K562 (cell line): ENCODE results near the gene FRG2. TPM values are rescaled to one million over a fixed set of nuclear protein-coding genes. Genes with fewer than 3 reads are reported as not detected.
"Not testable (repeated sequence)": the region's sequence is repeated elsewhere in the genome, so short reads cannot be mapped to it uniquely, and the experiment has no call there.

Experiments used
- ATAC-seq: fragments of 200-7000 bp; cut with Tn5 transposase; 3 replicates; pipeline ENCODE4 v1.9.1; 2020; ENCODE audit warnings: moderate library complexity
- BruUV-seq: library from RNA; stranded (reverse); fragments of 400-500 nt; replicated peaks from 2 replicates; lab custom pipeline; 2021; lab: Mats Ljungman, UMichigan
- CTCF ChIA-PET: fragments of 300-600 bp; formaldehyde crosslinking; extraction: SDS; loops from one replicate; lab custom pipeline; 2021; ENCODE audit warnings: low intra/inter-chr PET ratio; lab: Yijun Ruan, JAX
- POLR2A ChIA-PET: fragments of 300-600, 350-650 bp; sonication (Branson Sonifier 250); formaldehyde crosslinking; extraction: SDS; loops from one replicate; lab custom pipeline; 2021; ENCODE audit warnings: antibody characterized with exemption, inconsistent platforms; lab: Yijun Ruan, JAX
- DNase-seq, 4 experiments: peaks; one replicate each; pipeline versions ENCODE4 v3.0.0 to v3.0.0-alpha.2; 2011 to 2018; ENCODE audit warnings: low spot score in 3 of 4, mixed read lengths in 3 of 4; ENCODE audit errors: extremely low read depth in 1 of 4
- FAIRE-seq: peaks from 2 replicates; lab custom pipeline; 2011; peaks lifted over from hg19 to GRCh38; lab: Jason Lieb, UNC
- H2AFZ ChIP-seq: 2 replicates; pipeline ENCODE4 v1.6.0; 2011; ENCODE audit warnings: low read depth, low read length, control low read depth, inconsistent platforms
- H3K27ac ChIP-seq: fragments of 200-600 bp; 3 replicates; pipeline ENCODE4 v1.8.0; 2011; ENCODE audit warnings: low read depth, mild to moderate bottlenecking, control low read depth, inconsistent platforms, low read length, moderate library complexity, mixed read lengths; ENCODE audit errors: extremely low read depth
- H3K27me3 ChIP-seq, 2 experiments: fragments of 300-600 bp in 1 of 2; 2 replicates in 1 of 2; 3 replicates in 1 of 2; pipeline versions ENCODE4 v1.6.0 to v1.8.0; 2011; ENCODE audit warnings: inconsistent platforms in 2 of 2, low read length in 2 of 2, mild to moderate bottlenecking in 1 of 2, mixed read lengths in 1 of 2, moderate library complexity in 1 of 2; ENCODE audit not compliant: control insufficient read depth in 2 of 2, insufficient read depth in 2 of 2
- H3K36me3 ChIP-seq: fragments of 300-600 bp; 3 replicates; pipeline ENCODE4 v1.8.0; 2011; ENCODE audit warnings: mild to moderate bottlenecking, low read length, inconsistent platforms; ENCODE audit not compliant: control insufficient read depth, insufficient read depth
- H3K4me1 ChIP-seq, 2 experiments: fragments of 200-600 bp in 1 of 2; replicated peaks in 1 of 2; 2 replicates in 1 of 2; 3 replicates in 1 of 2; pipeline versions ENCODE4 v1.5.1 to v1.8.0; 2011; ENCODE audit warnings: inconsistent platforms in 2 of 2, low read length in 2 of 2, mild to moderate bottlenecking in 1 of 2, mixed read lengths in 1 of 2, moderate library complexity in 1 of 2; ENCODE audit not compliant: control insufficient read depth in 2 of 2, insufficient read depth in 2 of 2
- H3K4me2 ChIP-seq: 2 replicates; pipeline ENCODE4 v1.6.1; 2011; ENCODE audit warnings: low read length, control low read depth, inconsistent platforms, mixed read lengths; ENCODE audit not compliant: insufficient read depth
- H3K4me3 ChIP-seq: fragments of 200-600 bp; sonication (generic), shearing (Covaris generic); 2 replicates; pipeline ENCODE4 v1.5.1; 2016; ENCODE audit warnings: control low read depth, inconsistent platforms
- H3K79me2 ChIP-seq: fragments of 200-600 bp; 3 replicates; pipeline ENCODE4 v1.8.0; 2011; ENCODE audit warnings: low read length, inconsistent platforms; ENCODE audit not compliant: control insufficient read depth, insufficient read depth
- H3K9ac ChIP-seq, 2 experiments: 2 replicates each; pipeline versions ENCODE4 v1.6.0 to v1.6.1; 2011; ENCODE audit warnings: low read depth in 2 of 2, low read length in 2 of 2, control low read depth in 1 of 2, inconsistent platforms in 1 of 2, mild to moderate bottlenecking in 1 of 2, mixed read lengths in 1 of 2; ENCODE audit not compliant: insufficient read depth in 1 of 2
- H3K9me1 ChIP-seq: one replicate; pipeline ENCODE4 v1.6.0; 2011; ENCODE audit warnings: inconsistent platforms, mild to moderate bottlenecking, low read length, moderate library complexity; ENCODE audit not compliant: control insufficient read depth, insufficient read depth
- H3K9me3 ChIP-seq: replicated peaks from 2 replicates; pipeline ENCODE4 v1.5.1; 2011; ENCODE audit warnings: low read depth, low read length, inconsistent platforms; ENCODE audit not compliant: control insufficient read depth, insufficient read depth
- H4K20me1 ChIP-seq: replicated peaks from 2 replicates; pipeline ENCODE4 v1.6.1; 2011; ENCODE audit warnings: low read length, inconsistent platforms, mixed read lengths; ENCODE audit not compliant: control insufficient read depth, insufficient read depth
- CXXC5 ChIP-seq: fragments of 250-450 bp; sonication (Bioruptor Pico); IDR thresholded peaks from 2 replicates; pipeline ENCODE4 v1.8.0; 2022; ENCODE audit warnings: inconsistent platforms, mild to moderate bottlenecking, moderate library complexity
- GABPA ChIP-seq: fragments of 200-800 bp; sonication (Bioruptor generic); conservative IDR thresholded peaks from 2 replicates; pipeline ENCODE4 v1.6.1; 2016; ENCODE audit warnings: low read depth, missing genetic modification characterization, missing compliant biosample characterization
- NRF1 ChIP-seq, 2 experiments: fragments of 450-650 bp; IDR thresholded peaks in 1 of 2; conservative IDR thresholded peaks in 1 of 2; 2 replicates each; pipeline ENCODE4 v1.6.1; 2014; ENCODE audit warnings: mild to moderate bottlenecking in 2 of 2
- WGBS: fragments of 100-300 bp; shearing (Covaris generic); methylation state at CpG from one replicate; pipeline ENCODE4 v1.1.6; 2016; ENCODE audit warnings: low coverage, mixed read lengths; ENCODE audit not compliant: insufficient coverage; ENCODE audit errors: missing lambda C conversion rate; 5-methylcytosine and 5-hydroxymethylcytosine counted together
- in situ Hi-C: fragments of 300-500 bp; cut with MboI; formaldehyde crosslinking; loops from 4 replicates; pipeline ENCODE4 v1.15.0; 2018; ENCODE audit warnings: inconsistent platforms, mixed read lengths
- intact Hi-C: fragments of 100-400 bp; cut with micrococcal nuclease; formaldehyde crosslinking; loops from 2 replicates; pipeline ENCODE4 v1.14.2; 2022
- polyA plus RNA-seq, 8 experiments: library from polyadenylated mRNA; depleted of rRNA in 4 of 8; stranded (reverse) in 5 of 8; unstranded in 3 of 8; fragments of >200 nt; fragmentation: Nextera tagmentation in 2 of 8; fragmentation: Illumina TruSeq in 1 of 8; extraction: Ambion mirVana in 2 of 8; extraction: Trizol in 1 of 8; gene quantifications; 2 replicates each; pipeline versions ENCODE4 v1.2.1 to v1.2.3, GENCODE V29; 2011 to 2014; ENCODE audit warnings: inconsistent platforms in 1 of 8, missing spikeins in 1 of 8
- total RNA-seq, 7 experiments: library from RNA; depleted of rRNA in 6 of 7; stranded (reverse); fragments of >200 nt in 6 of 7; fragmentation: Illumina TruSeq in 2 of 7; extraction: Trizol in 2 of 7; gene quantifications; 2 replicates each; pipeline versions ENCODE4 v1.2.1 to v1.2.3, GENCODE V29; 2011 to 2021; ENCODE audit warnings: low replicate concordance in 1 of 7
- TF ChIP-seq, protein P1 (sequence below): fragments of 250-450 bp; sonication (Bioruptor Pico); IDR thresholded peaks from 2 replicates; pipeline ENCODE4 v1.4.0; 2020; ENCODE audit warnings: mild to moderate bottlenecking
- TF ChIP-seq, protein P2 (sequence below), 2 experiments: fragments of 450-650 bp; IDR thresholded peaks; 2 replicates each; pipeline ENCODE4 v1.6.1; 2018; ENCODE audit warnings: mild to moderate bottlenecking in 2 of 2, low read depth in 1 of 2; ENCODE audit not compliant: partially characterized antibody in 2 of 2

The FRG2 gene
- total and polyA plus RNA-seq, 9 of the 15 experiments (the other 6 are each of a cell fraction or from before 2014, with no cell fraction given): 0.07 to 0.13 (median 0.10) TPM; not detected in 5

DNA sequence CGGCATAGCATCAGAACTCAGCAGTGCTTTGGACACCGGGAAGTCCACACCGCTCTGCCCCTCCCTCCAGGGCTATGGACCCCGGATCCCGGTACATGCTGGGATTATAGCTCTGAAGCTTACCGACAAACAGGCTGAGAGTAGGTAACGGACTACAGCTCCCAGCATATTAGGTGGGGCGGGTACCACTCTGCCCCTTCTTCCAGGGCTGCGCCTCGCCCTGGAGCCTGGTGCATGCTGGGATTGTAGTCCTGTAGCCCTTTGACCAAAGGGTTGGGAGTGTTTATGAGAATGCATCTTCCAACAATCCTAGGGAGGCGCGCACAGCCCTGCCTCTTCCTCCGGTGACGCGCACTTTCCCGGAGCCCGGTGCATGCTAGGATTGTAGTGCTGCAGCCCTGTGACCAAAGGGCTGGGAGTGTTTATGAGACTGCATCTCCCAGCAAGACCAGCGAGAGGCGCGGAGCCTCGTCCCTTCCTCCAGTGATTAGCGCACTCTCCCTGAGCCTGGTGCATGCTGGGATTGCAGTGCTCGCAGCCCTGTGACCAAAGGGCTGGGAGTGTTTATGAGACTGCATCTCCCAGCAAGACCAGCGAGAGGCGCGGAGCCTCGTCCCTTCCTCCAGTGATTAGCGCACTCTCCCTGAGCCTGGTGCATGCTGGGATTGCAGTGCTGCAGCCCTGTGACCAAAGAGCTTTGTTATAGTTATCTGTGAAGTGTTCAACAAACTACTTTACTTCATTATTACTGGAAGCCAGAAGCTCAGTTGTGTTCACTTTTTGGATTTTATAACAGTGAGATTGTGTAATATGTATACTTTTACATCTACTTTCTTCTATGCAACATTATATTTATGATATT lies 22.6 kb upstream of the FRG2 start:
- BruUV-seq, CTCF ChIA-PET: not testable (repeated sequence)
- ATAC-seq: peak; percentile 71

DNA sequence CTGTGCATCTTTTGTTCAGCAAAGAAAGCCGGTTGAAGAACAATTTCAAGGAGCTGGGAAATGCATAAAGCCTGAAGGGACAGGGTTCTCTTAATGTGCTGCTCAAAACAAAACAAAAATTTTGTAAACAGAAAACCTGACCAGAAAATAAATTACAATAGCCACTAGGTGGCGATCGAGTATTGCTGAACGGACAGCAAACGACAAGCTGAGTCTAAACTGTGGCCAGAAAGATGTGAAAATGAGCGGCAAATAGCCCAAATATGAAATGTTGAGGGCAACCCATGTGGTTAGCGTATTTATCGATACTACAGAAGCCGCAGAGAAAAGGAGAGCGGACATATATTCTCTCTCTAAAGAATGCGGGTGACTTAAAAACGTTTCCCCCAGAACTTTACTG lies 20.6 kb upstream of the FRG2 start:
- H3K9me3 ChIP-seq, POLR2A ChIA-PET, H3K27ac ChIP-seq, DNase-seq, H3K27me3 ChIP-seq, FAIRE-seq, H4K20me1 ChIP-seq, ATAC-seq, H3K4me3 ChIP-seq, BruUV-seq, H2AFZ ChIP-seq, H3K79me2 ChIP-seq, intact Hi-C loops, in situ Hi-C loops, H3K9ac ChIP-seq, CTCF ChIA-PET, H3K4me1 ChIP-seq, H3K4me2 ChIP-seq, H3K36me3 ChIP-seq, H3K9me1 ChIP-seq: not testable (repeated sequence)
- 0% methylated on average over 1 of the region's 12 CpGs for WGBS

More for the DNA sequence above, 22.6 kb upstream of the FRG2 start:
- 5% methylated on average over 4 of the region's 28 CpGs for WGBS
- H2AFZ ChIP-seq, H3K4me2 ChIP-seq, DNase-seq, H3K9ac ChIP-seq, H3K27ac ChIP-seq, H4K20me1 ChIP-seq, H3K27me3 ChIP-seq, H3K36me3 ChIP-seq, H3K9me3 ChIP-seq, intact Hi-C loops, H3K4me3 ChIP-seq, H3K9me1 ChIP-seq, H3K79me2 ChIP-seq, POLR2A ChIA-PET, H3K4me1 ChIP-seq, FAIRE-seq, in situ Hi-C loops: not testable (repeated sequence)
- TF ChIP-seq NRF1 (conservative IDR thresholded peaks at IDR 0.05 in 1 of 2, IDR thresholded peaks at IDR 0.05 in 1 of 2): 0 out of 4 replicates have a peak, but pooled peaks of 1 of the 2 experiments have one; percentile 27
- TF ChIP-seq, protein P1, sequence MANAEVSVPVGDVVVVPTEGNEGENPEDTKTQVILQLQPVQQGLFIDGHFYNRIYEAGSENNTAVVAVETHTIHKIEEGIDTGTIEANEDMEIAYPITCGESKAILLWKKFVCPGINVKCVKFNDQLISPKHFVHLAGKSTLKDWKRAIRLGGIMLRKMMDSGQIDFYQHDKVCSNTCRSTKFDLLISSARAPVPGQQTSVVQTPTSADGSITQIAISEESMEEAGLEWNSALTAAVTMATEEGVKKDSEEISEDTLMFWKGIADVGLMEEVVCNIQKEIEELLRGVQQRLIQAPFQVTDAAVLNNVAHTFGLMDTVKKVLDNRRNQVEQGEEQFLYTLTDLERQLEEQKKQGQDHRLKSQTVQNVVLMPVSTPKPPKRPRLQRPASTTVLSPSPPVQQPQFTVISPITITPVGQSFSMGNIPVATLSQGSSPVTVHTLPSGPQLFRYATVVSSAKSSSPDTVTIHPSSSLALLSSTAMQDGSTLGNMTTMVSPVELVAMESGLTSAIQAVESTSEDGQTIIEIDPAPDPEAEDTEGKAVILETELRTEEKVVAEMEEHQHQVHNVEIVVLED (CRISPR knock-in tag): 0 out of 2 replicates have a peak, but pooled peaks have one; percentile 22
- TF ChIP-seq, protein P2, sequence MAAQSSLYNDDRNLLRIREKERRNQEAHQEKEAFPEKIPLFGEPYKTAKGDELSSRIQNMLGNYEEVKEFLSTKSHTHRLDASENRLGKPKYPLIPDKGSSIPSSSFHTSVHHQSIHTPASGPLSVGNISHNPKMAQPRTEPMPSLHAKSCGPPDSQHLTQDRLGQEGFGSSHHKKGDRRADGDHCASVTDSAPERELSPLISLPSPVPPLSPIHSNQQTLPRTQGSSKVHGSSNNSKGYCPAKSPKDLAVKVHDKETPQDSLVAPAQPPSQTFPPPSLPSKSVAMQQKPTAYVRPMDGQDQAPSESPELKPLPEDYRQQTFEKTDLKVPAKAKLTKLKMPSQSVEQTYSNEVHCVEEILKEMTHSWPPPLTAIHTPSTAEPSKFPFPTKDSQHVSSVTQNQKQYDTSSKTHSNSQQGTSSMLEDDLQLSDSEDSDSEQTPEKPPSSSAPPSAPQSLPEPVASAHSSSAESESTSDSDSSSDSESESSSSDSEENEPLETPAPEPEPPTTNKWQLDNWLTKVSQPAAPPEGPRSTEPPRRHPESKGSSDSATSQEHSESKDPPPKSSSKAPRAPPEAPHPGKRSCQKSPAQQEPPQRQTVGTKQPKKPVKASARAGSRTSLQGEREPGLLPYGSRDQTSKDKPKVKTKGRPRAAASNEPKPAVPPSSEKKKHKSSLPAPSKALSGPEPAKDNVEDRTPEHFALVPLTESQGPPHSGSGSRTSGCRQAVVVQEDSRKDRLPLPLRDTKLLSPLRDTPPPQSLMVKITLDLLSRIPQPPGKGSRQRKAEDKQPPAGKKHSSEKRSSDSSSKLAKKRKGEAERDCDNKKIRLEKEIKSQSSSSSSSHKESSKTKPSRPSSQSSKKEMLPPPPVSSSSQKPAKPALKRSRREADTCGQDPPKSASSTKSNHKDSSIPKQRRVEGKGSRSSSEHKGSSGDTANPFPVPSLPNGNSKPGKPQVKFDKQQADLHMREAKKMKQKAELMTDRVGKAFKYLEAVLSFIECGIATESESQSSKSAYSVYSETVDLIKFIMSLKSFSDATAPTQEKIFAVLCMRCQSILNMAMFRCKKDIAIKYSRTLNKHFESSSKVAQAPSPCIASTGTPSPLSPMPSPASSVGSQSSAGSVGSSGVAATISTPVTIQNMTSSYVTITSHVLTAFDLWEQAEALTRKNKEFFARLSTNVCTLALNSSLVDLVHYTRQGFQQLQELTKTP (IDR thresholded peaks at IDR 0.05; ENCODE audit: low read depth in 1 of 2, partially characterized antibody in 2 of 2): peak in 1 of 2 experiments; percentile 94
- TF ChIP-seq CXXC5: peak; percentile 71
- TF ChIP-seq GABPA (tag): peak; percentile 40; the same call in 1 of the 2 replicates
